SK-N-SH (cell line): ENCODE results near the gene SLC22A6. TPM values are rescaled to one million over a fixed set of nuclear protein-coding genes. Genes with fewer than 3 reads are reported as not detected.

Experiments
- CTCF ChIA-PET: fragments of 300-600, 350-600 bp; formaldehyde crosslinking; extraction: SDS; loops from one replicate; lab custom pipeline; 2021; lab: Yijun Ruan, JAX
- POLR2A ChIA-PET: fragments of 350-600 bp; sonication (Branson Sonifier 250); formaldehyde crosslinking; extraction: SDS; loops from one replicate; lab custom pipeline; 2020; ENCODE audit warnings: antibody characterized with exemption, inconsistent platforms; lab: Yijun Ruan, JAX
- DNase-seq: peaks from one replicate; pipeline ENCODE4 v3.0.0; 2012
- H2AFZ ChIP-seq: fragments of 200-600 bp; sonication (generic); 2 replicates; pipeline ENCODE4 v1.8.1; 2016; ENCODE audit warnings: antibody characterized with exemption, mild to moderate bottlenecking, low read depth
- H3F3A ChIP-seq: fragments of 200-600 bp; sonication (generic); replicated peaks from 2 replicates; pipeline ENCODE3; 2016; ENCODE audit warnings: antibody characterized with exemption, mild to moderate bottlenecking; ENCODE audit not compliant: insufficient read depth
- H3K27ac ChIP-seq, 2 experiments: fragments of 200-500 bp in 1 of 2; fragments of 200-600 bp in 1 of 2; sonication (Bioruptor generic) in 1 of 2; sonication (generic), shearing (Covaris generic) in 1 of 2; 2 replicates each; pipeline versions ENCODE4 v1.5.1 to v1.6.1; 2014 to 2016; ENCODE audit warnings: low read depth in 2 of 2, inconsistent platforms in 1 of 2, low read length in 1 of 2, mild to moderate bottlenecking in 1 of 2, mixed read lengths in 1 of 2
- H3K27me3 ChIP-seq: fragments of 200-600 bp; sonication (generic), shearing (Covaris generic); 2 replicates; pipeline ENCODE4 v1.6.1; 2016; ENCODE audit warnings: mixed run types; ENCODE audit not compliant: insufficient read depth
- H3K36me3 ChIP-seq, 2 experiments: fragments of 200-500 bp in 1 of 2; fragments of 200-600 bp in 1 of 2; sonication (Bioruptor generic) in 1 of 2; sonication (generic) in 1 of 2; replicated peaks in 1 of 2; 2 replicates each; pipeline versions ENCODE3 to v1.5.1; 2014 to 2016; ENCODE audit warnings: low read length in 1 of 2, mild to moderate bottlenecking in 1 of 2; ENCODE audit not compliant: insufficient read depth in 2 of 2, control insufficient read depth in 1 of 2
- H3K4me1 ChIP-seq, 2 experiments: fragments of 200-500 bp in 1 of 2; fragments of 200-600 bp in 1 of 2; sonication (Bioruptor generic) in 1 of 2; sonication (generic), shearing (Covaris generic) in 1 of 2; 2 replicates each; pipeline versions ENCODE4 v1.5.1 to v1.6.1; 2014 to 2016; ENCODE audit warnings: low read depth in 1 of 2, low read length in 1 of 2, mixed run types in 1 of 2; ENCODE audit not compliant: insufficient read depth in 2 of 2, control insufficient read depth in 1 of 2
- H3K4me2 ChIP-seq: fragments of 200-600 bp; sonication (generic), shearing (Covaris generic); 2 replicates; pipeline ENCODE4 v1.6.1; 2017; ENCODE audit warnings: mixed run types
- H3K4me3 ChIP-seq, 2 experiments: fragments of 200-500 bp in 1 of 2; fragments of 200-600 bp in 1 of 2; sonication (Bioruptor generic) in 1 of 2; sonication (generic), shearing (Covaris generic) in 1 of 2; 2 replicates each; pipeline versions ENCODE4 v1.5.1 to v1.8.1; 2014 to 2016; ENCODE audit warnings: low read depth in 2 of 2, inconsistent platforms in 1 of 2, low read length in 1 of 2, mild to moderate bottlenecking in 1 of 2, mixed read lengths in 1 of 2, moderate library complexity in 1 of 2
- H3K79me2 ChIP-seq: fragments of 200-600 bp; sonication (generic); 2 replicates; pipeline ENCODE4 v1.8.1; 2017; ENCODE audit warnings: mild to moderate bottlenecking; ENCODE audit not compliant: insufficient read depth
- H3K9ac ChIP-seq: fragments of 200-600 bp; sonication (generic); 2 replicates; pipeline ENCODE4 v1.6.1; 2017; ENCODE audit warnings: mixed run types
- H3K9me2 ChIP-seq: fragments of 200-600 bp; sonication (generic); 2 replicates; pipeline ENCODE4 v1.6.1; 2017; ENCODE audit warnings: mixed run types
- H3K9me3 ChIP-seq: fragments of 200-600 bp; sonication (generic); 2 replicates; pipeline ENCODE4 v1.6.1; 2017; ENCODE audit warnings: mixed run types, mild to moderate bottlenecking, moderate library complexity
- H4K20me1 ChIP-seq: fragments of 200-600 bp; sonication (generic); 2 replicates; pipeline ENCODE4 v1.6.1; 2017; ENCODE audit warnings: mild to moderate bottlenecking, mixed run types; ENCODE audit not compliant: insufficient read depth
- CTCF ChIP-seq: fragments of 200-600 bp; sonication (generic); IDR thresholded peaks from 2 replicates; pipeline ENCODE4 v1.6.1; 2017; ENCODE audit warnings: antibody characterized with exemption, mild to moderate bottlenecking, moderate library complexity
- ELF1 ChIP-seq: IDR thresholded peaks from 2 replicates; pipeline ENCODE4 v1.4.0; 2012
- EZH2phosphoT487 ChIP-seq: fragments of 200-600 bp; sonication (generic); IDR thresholded peaks from 2 replicates; pipeline ENCODE4 v1.6.1; 2017; ENCODE audit warnings: low read depth, mixed run types, mild to moderate bottlenecking, antibody characterized with exemption, moderate library complexity, borderline replicate concordance
- FOXJ3 ChIP-seq: sonication (generic); formaldehyde crosslinking; IDR thresholded peaks from 2 replicates; pipeline ENCODE4 v1.5.1; 2020; ENCODE audit warnings: mild to moderate bottlenecking, missing genetic modification reagents
- FOXM1 ChIP-seq: IDR thresholded peaks from 2 replicates; pipeline ENCODE4 v1.4.0; 2012; ENCODE audit warnings: low read depth, mild to moderate bottlenecking
- GATA2 ChIP-seq: sonication (generic); formaldehyde crosslinking; IDR thresholded peaks from 2 replicates; pipeline ENCODE4 v1.5.0; 2020; ENCODE audit warnings: mild to moderate bottlenecking, missing genetic modification reagents
- JUND ChIP-seq: IDR thresholded peaks from 2 replicates; pipeline ENCODE4 v1.4.0; 2012
- MXI1 ChIP-seq: IDR thresholded peaks from 2 replicates; pipeline ENCODE4 v1.6.1; 2012; ENCODE audit warnings: mild to moderate bottlenecking, low read depth, low read length, improper control_type of control experiment
- PBX3 ChIP-seq: IDR thresholded peaks from 2 replicates; pipeline ENCODE4; 2012
- RAD21 ChIP-seq: IDR thresholded peaks from 2 replicates; pipeline ENCODE4 v1.6.1; 2012; ENCODE audit warnings: mild to moderate bottlenecking, low read length
- RXRA ChIP-seq: IDR thresholded peaks from 2 replicates; pipeline ENCODE4 v1.4.0; 2012; ENCODE audit warnings: low read depth, mild to moderate bottlenecking, borderline replicate concordance
- SMC3 ChIP-seq: IDR thresholded peaks from 2 replicates; pipeline ENCODE4 v1.6.1; 2012; ENCODE audit warnings: low read depth, low read length, improper control_type of control experiment
- TAF1 ChIP-seq: IDR thresholded peaks from 2 replicates; pipeline ENCODE4 v1.6.1; 2012; ENCODE audit warnings: low read depth, mild to moderate bottlenecking, low read length, moderate library complexity, borderline replicate concordance
- TCF12 ChIP-seq: IDR thresholded peaks from 2 replicates; pipeline ENCODE4 v1.4.0; 2012
- TEAD4 ChIP-seq: IDR thresholded peaks from 2 replicates; pipeline ENCODE4 v1.4.0; 2012; ENCODE audit warnings: mild to moderate bottlenecking, borderline replicate concordance; ENCODE audit not compliant: insufficient read depth
- WGBS: methylation state at CpG from one replicate; pipeline ENCODE4 v1.1.6; 2017; ENCODE audit warnings: low lambda C conversion rate; 5-methylcytosine and 5-hydroxymethylcytosine counted together
- polyA plus RNA-seq, 3 experiments: library from polyadenylated mRNA; depleted of rRNA; stranded (reverse); fragments of >200 nt; gene quantifications; 2 replicates each; pipeline ENCODE4 v1.2.3, GENCODE V29; 2012
- TF ChIP-seq, protein P1 (sequence below): fragments of 150-350 bp; IDR thresholded peaks from 2 replicates; pipeline ENCODE4 v1.6.1; 2016; ENCODE audit warnings: mild to moderate bottlenecking, low read depth, low read length

Gene SLC22A6
- polyA plus RNA-seq, 1 of the 3 experiments (the other 2 are of a cell fraction) = not detected

GRCh38 chr11:63012430-63012829, 27.7 kb upstream of the SLC22A6 start:
- WGBS = 68% methylated on average over 11 of the region's 11 CpGs
- no peak for DNase-seq
- H3K27me3 ChIP-seq = no peaks in the 10 kb centered on the region; the same call in none of the 2 replicates
- H3K4me2 ChIP-seq = no peak overlapping the region
- H3K4me3 ChIP-seq = no peak overlapping the region
- no peak overlapping the region for H2AFZ ChIP-seq
- H3K27ac ChIP-seq = no peak overlapping the region
- H3K36me3 ChIP-seq = no peaks in the 10 kb centered on the region
- no peaks in the 10 kb centered on the region for H3F3A ChIP-seq
- no peaks in the 10 kb centered on the region for H3K79me2 ChIP-seq
- H4K20me1 ChIP-seq = no peaks in the 10 kb centered on the region
- peaks cover 3 to 4% of the 10 kb centered on the region in 2 experiments; a peak in 1 of 4 replicates for H3K4me1 ChIP-seq
- no peaks in the 10 kb centered on the region for H3K9me3 ChIP-seq
- TF ChIP-seq GATA2 (CRISPR knock-in tag) (no peak), ELF1 (no peak), JUND (no peak), FOXJ3 (CRISPR knock-in tag) (no peak), SMC3 (no peak)
- TF ChIP-seq, protein P1, sequence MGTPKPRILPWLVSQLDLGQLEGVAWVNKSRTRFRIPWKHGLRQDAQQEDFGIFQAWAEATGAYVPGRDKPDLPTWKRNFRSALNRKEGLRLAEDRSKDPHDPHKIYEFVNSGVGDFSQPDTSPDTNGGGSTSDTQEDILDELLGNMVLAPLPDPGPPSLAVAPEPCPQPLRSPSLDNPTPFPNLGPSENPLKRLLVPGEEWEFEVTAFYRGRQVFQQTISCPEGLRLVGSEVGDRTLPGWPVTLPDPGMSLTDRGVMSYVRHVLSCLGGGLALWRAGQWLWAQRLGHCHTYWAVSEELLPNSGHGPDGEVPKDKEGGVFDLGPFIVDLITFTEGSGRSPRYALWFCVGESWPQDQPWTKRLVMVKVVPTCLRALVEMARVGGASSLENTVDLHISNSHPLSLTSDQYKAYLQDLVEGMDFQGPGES = no peak
- POLR2A ChIA-PET = no interaction called here
- H3K9me2 ChIP-seq = no peaks in the 10 kb centered on the region
- CTCF ChIA-PET = interaction anchor here (2.1 to 4.9 kb wide), 3 partner anchors 8 to 106 kb away, joined by 7 to 46 read pairs (median 17); no protein-coding TSS in a partner anchor
- no peak overlapping the region for H3K9ac ChIP-seq

- H3K9me3 ChIP-seq = no peaks in the 10 kb centered on the region
- H3K36me3 ChIP-seq = no peaks in the 10 kb centered on the region
- TF ChIP-seq SMC3 (no peak), FOXM1 (no peak)
- H3K27me3 ChIP-seq = no peaks in the 10 kb centered on the region; the same call in 1 of the 2 replicates
- H3K4me1 ChIP-seq = no peaks in the 10 kb centered on the region; a peak in 1 of 4 replicates
- H4K20me1 ChIP-seq = no peaks in the 10 kb centered on the region
- H3F3A ChIP-seq = no peaks in the 10 kb centered on the region
- ChIA-PET POLR2A (no interaction called here), CTCF (interaction anchor here (1.6 to 5.0 kb wide), 6 partner anchors 10 to 105 kb away, joined by 3 to 46 read pairs (median 16); no protein-coding TSS in a partner anchor)
- no peaks in the 10 kb centered on the region for H3K9me2 ChIP-seq
- no peak overlapping the region for H3K27ac ChIP-seq
- H3K4me3 ChIP-seq = no peak overlapping the region
- WGBS = 63% methylated on average over 4 of the region's 5 CpGs
- no peak overlapping the region for H3K9ac ChIP-seq
- DNase-seq = no peak
- no peak overlapping the region for H3K4me2 ChIP-seq
- no peaks in the 10 kb centered on the region for H3K79me2 ChIP-seq
- no peak overlapping the region for H2AFZ ChIP-seq
Measured at GRCh38 chr11:63010934-63011439, 26.2 kb upstream of the SLC22A6 start.

GRCh38 chr11:63007920-63008319, 23.2 kb upstream of the SLC22A6 start:
- Histone ChIP-seq H3K36me3 (no peaks in the 10 kb centered on the region), H2AFZ (no peak overlapping the region), H3K4me3 (no peak overlapping the region), H3K9me3 (no peaks in the 10 kb centered on the region), H3K79me2 (no peaks in the 10 kb centered on the region), H3K9me2 (no peaks in the 10 kb centered on the region), H3K4me1 (no peaks in the 10 kb centered on the region; a peak in 1 of 4 replicates), H3K9ac (no peak overlapping the region), H4K20me1 (no peaks in the 10 kb centered on the region), H3K4me2 (no peak overlapping the region), H3F3A (no peaks in the 10 kb centered on the region), H3K27ac (no peak overlapping the region), H3K27me3 (no peaks in the 10 kb centered on the region)
- whole genome bisulfite sequencing = 54% methylated on average over 5 of the region's 5 CpGs
- DNase-seq = no peak
- ChIA-PET CTCF (interaction anchor here (0.8 to 5.0 kb wide), 9 partner anchors 10 to 102 kb away, joined by 3 to 28 read pairs (median 5); no protein-coding TSS in a partner anchor), POLR2A (no interaction called here)
- TF ChIP-seq FOXJ3 (CRISPR knock-in tag) = no peak
- no peak for TF ChIP-seq EZH2phosphoT487
- TF ChIP-seq RAD21 = no peak
- TF ChIP-seq RXRA = no peak
- no peak for TF ChIP-seq JUND
- no peak for TF ChIP-seq MXI1
- TF ChIP-seq CTCF = no peak
- TF ChIP-seq ELF1 = no peak
- TF ChIP-seq TEAD4 = no peak
- no peak for TF ChIP-seq TAF1
- no peak for TF ChIP-seq TCF12
- TF ChIP-seq, protein P1 = no peak
- no peak for TF ChIP-seq FOXM1
- TF ChIP-seq PBX3 = no peak
